BLaER1 treated with 17β-estradiol and CSF1 and Interleukin-3, amounts not matched to agents 10 nM and 100 nM (cell line): ENCODE measurements around the gene TRAP1.

Experiments used
- H3K27ac ChIP-seq, 11 experiments: shearing (Covaris generic); formaldehyde crosslinking; 2 replicates each; pipeline ENCODE4 v1.8.1; 2022
- H3K27me3 ChIP-seq, 11 experiments: shearing (Covaris generic); formaldehyde crosslinking; 2 replicates each; pipeline ENCODE4 v1.8.1; 2022
- H3K36me3 ChIP-seq, 11 experiments: shearing (Covaris generic); formaldehyde crosslinking; 2 replicates each; pipeline ENCODE4 v1.8.1; 2022
- H3K4me1 ChIP-seq, 10 experiments: shearing (Covaris generic); formaldehyde crosslinking; 2 replicates each; pipeline ENCODE4 v1.8.1; 2022
- H3K4me2 ChIP-seq, 11 experiments: shearing (Covaris generic); formaldehyde crosslinking; 2 replicates each; pipeline ENCODE4 v1.8.1; 2022
- H3K4me3 ChIP-seq, 10 experiments: shearing (Covaris generic); formaldehyde crosslinking; 2 replicates each; pipeline ENCODE4 v1.8.1; 2022
- H3K9ac ChIP-seq, 11 experiments: shearing (Covaris generic); formaldehyde crosslinking; 2 replicates each; pipeline ENCODE4 v1.8.1; 2022
- H3K9me3 ChIP-seq, 11 experiments: shearing (Covaris generic); formaldehyde crosslinking; replicated peaks in 1 of 11; 2 replicates each; pipeline ENCODE4 v1.8.1; 2022
- H4K20me1 ChIP-seq, 11 experiments: shearing (Covaris generic); formaldehyde crosslinking; 2 replicates each; pipeline ENCODE4 v1.8.1; 2022
- Cebpa-rat ChIP-seq, 11 experiments: shearing (Covaris generic); IDR thresholded peaks; 2 replicates each; pipeline ENCODE4 v1.8.1; 2022

The TRAP1 gene

DNA sequence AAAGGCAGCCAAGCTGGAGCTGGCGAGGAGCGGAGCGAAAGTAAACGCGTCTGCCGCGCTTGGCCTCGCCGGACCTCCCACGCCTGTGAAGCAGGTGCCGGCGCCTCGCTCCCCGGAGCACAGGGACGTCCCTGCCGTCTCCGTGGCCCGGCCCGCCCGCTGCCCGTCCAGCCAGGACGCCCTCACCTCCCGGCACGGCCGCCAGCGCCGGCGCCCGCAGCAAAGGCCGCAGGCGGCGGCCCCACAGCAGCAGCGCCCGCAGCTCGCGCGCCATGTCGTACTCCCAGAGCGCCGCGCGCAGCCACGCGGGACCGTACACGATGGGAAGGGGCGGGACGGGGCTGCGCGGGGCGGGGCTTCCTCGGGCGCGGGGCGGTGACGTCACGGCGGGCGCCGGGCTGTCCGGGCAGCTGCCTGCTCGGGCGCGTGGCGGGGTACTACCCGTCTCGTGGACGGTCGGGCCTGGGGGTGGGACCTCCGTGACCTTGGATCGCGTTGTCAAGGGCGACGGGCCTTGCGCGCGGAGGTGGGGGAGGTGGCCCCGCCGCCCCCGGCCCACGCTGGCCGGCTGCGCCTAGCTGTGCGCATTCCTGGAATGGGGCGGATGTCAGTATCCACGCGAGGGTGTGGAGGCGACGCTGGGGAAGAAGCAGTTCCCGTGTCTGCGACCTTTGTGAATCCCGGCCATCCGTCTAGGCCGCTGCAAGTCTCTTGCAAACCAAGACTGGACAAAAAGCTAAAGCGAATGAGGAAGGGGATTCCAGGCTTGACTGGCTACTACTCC, at the start of gene TRAP1:
TSS of gene TRAP1 (minus strand) at position 290 of the 784 bp plus-strand sequence. CDS start at position 274, 16 bp downstream.
- Histone ChIP-seq H3K9ac (peak within 1 kb of the TSS; percentile 87 to 98 (median 92)), H3K4me1 (peaks cover 19 to 27% (median 24%) of the 10 kb centered on the region in 10 experiments), H3K4me2 (peak within 1 kb of the TSS; percentile 81 to 97 (median 92)), H3K27me3 (no peaks in the 10 kb centered on the region), H3K9me3 (no peaks in the 10 kb centered on the region), H3K27ac (peak within 1 kb of the TSS; percentile 82 to 98 (median 95)), H3K4me3 (peak within 1 kb of the TSS; percentile 85 to 99 (median 97)), H4K20me1 (peaks cover 8 to 42% (median 26%) of the 10 kb centered on the region in 11 experiments; a peak in 18 of 22 replicates), H3K36me3 (peaks cover 17 to 30% (median 23%) of the 10 kb centered on the region in 11 experiments; a peak in 21 of 22 replicates)
- no peak for TF ChIP-seq Cebpa-rat (IDR thresholded peaks at IDR 0.05)

DNA sequence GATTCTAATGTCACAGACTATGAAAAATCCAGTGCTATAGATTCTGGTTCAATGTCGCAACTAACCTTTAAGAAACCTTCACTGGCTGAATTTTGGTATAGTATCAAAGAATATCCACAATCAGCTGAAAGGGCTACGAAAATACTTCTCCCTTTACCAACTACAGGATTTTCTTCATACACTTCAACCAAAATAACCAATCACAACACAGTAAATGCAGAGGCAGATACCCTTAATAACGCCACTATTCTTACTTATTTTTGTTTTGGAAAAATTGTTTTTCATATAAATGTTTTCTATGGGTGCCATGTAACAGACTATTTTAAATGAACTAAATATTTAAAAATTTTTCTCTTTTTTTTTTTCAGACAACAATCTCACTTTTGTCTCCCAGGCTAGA, 48.9 kb upstream of the TRAP1 start:
- peaks cover 100% of the 10 kb centered on the region in 11 experiments for H3K36me3 ChIP-seq
- no peak for TF ChIP-seq Cebpa-rat (IDR thresholded peaks at IDR 0.05)
- H3K27ac ChIP-seq: no peak overlapping the region

DNA sequence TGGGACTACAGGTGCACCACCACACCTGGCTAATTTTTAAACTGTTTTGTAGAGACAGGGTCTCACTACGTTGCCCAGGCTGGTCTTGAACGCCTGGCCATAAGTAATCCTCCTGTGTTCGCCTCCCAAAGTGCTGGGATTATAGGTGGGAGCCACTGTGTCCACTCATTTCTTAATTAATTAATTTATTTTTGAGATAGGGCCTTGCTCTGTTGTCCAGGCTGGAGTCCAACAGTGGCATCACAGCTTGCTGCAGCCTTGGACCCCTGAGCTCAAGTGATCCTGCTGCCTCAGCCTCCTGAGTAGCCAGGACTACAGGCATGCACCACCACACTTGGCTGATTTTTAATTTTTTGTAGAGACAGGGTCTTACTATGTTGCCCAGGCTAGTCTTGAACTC, 47.1 kb upstream of the TRAP1 start:
- no peaks in the 10 kb centered on the region for H3K9me3 ChIP-seq
- H3K36me3 ChIP-seq: peaks cover 98 to 100% (median 100%) of the 10 kb centered on the region in 11 experiments
- no peak overlapping the region for H3K27ac ChIP-seq
- no peak overlapping the region for H3K9ac ChIP-seq
- TF ChIP-seq Cebpa-rat (IDR thresholded peaks at IDR 0.05): no peak
- H3K4me2 ChIP-seq: no peak overlapping the region
- no peak overlapping the region for H3K4me3 ChIP-seq
- peaks cover 39 to 100% (median 96%) of the 10 kb centered on the region in 11 experiments for H4K20me1 ChIP-seq
- no peaks in the 10 kb centered on the region for H3K27me3 ChIP-seq
- peaks cover 0 to 18% (median 5%) of the 10 kb centered on the region in 10 experiments; a peak in 7 of 20 replicates for H3K4me1 ChIP-seq

More for the DNA sequence above, 48.9 kb upstream of the TRAP1 start:
- no peak overlapping the region for H3K4me3 ChIP-seq
- peaks cover 39 to 100% (median 89%) of the 10 kb centered on the region in 11 experiments for H4K20me1 ChIP-seq
- no peaks in the 10 kb centered on the region for H3K27me3 ChIP-seq
- no peak overlapping the region for H3K9ac ChIP-seq
- H3K9me3 ChIP-seq: no peaks in the 10 kb centered on the region
- peaks cover 0 to 18% (median 5%) of the 10 kb centered on the region in 10 experiments; a peak in 7 of 20 replicates for H3K4me1 ChIP-seq
- no peak overlapping the region for H3K4me2 ChIP-seq

DNA sequence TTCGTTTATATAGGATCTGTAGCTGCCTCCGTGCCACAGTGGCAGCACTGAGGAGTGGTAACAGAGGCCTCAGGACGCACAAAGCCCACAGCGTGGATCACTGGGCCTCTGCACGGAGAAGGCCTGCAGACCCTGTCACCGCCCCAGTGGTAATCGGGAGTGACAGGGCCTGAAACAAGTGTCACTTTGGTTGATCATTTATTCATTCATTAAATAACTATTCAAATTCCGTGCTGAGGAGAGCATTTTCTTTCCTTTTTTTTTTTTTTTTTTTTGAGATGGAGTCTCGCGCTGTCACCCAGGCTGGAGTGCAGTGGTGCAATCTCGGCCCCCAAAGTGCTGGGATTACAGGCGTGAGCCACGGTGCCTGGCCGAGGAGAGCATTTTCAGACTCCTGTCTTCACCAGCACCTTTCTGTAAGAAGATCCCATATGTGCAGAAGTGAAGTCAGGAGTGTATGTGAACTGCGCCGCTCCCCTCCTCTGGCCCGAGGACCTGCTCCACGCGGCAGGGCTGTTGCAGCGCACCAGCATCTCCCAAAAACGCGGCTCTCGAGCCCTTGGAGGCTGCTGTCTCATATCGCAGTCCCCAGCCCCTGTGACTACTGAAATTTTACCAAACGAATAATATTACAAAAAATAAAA, 44.9 kb upstream of the TRAP1 start:
- no peaks in the 10 kb centered on the region for H3K27me3 ChIP-seq
- peaks cover 98 to 100% (median 100%) of the 10 kb centered on the region in 11 experiments for H3K36me3 ChIP-seq
- no peak overlapping the region for H3K4me3 ChIP-seq
- H3K9me3 ChIP-seq: no peaks in the 10 kb centered on the region
- H3K4me2 ChIP-seq: no peak overlapping the region
- H4K20me1 ChIP-seq: peaks cover 41 to 100% (median 97%) of the 10 kb centered on the region in 11 experiments
- no peak overlapping the region for H3K27ac ChIP-seq
- peaks cover 0 to under 1% (median 0%) of the 10 kb centered on the region in 10 experiments; a peak in 2 of 20 replicates for H3K4me1 ChIP-seq
- no peak for TF ChIP-seq Cebpa-rat (IDR thresholded peaks at IDR 0.05)
- H3K9ac ChIP-seq: no peak overlapping the region

DNA sequence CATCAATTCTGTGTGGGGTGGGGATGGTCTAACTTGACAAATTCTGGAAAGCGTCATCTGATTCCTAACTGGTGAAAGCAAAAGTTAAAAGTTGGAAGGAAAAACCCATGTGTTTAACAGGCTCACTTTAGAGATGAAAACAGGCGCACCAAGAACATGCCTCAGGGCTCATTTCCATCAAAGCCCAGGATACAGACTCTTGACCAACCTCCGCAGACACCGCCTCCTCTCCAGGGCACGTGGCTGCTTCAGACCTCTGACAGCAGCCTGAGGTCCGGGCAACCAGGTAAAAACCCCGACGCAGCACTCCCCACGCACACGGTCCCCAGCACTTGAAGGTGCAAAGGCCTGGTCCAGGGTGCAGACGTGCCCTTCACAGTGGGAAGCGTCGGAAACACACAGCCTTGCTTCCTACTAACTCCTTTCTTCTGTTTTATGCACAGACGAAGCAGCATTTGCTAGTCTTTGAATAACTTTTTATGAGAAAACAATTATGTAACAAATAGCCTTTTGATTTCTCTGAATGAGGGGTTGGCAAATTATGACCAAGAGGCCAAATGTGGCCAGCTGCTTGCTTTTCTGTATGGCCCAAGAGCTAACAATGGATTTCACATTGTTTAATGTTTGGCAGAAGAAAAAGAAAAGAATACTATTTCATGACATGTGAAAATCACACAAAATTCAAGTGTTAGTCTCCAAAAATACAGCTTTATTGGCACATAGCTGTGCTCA, 44.2 kb upstream of the TRAP1 start:
- Histone ChIP-seq H3K36me3 (peaks cover 98 to 100% (median 100%) of the 10 kb centered on the region in 11 experiments), H3K9ac (no peak overlapping the region), H4K20me1 (peaks cover 35 to 99% (median 91%) of the 10 kb centered on the region in 11 experiments), H3K4me2 (no peak overlapping the region), H3K4me1 (no peaks in the 10 kb centered on the region), H3K27ac (no peak overlapping the region), H3K4me3 (no peak overlapping the region), H3K9me3 (no peaks in the 10 kb centered on the region), H3K27me3 (no peaks in the 10 kb centered on the region)
- no peak for TF ChIP-seq Cebpa-rat (IDR thresholded peaks at IDR 0.05)

DNA sequence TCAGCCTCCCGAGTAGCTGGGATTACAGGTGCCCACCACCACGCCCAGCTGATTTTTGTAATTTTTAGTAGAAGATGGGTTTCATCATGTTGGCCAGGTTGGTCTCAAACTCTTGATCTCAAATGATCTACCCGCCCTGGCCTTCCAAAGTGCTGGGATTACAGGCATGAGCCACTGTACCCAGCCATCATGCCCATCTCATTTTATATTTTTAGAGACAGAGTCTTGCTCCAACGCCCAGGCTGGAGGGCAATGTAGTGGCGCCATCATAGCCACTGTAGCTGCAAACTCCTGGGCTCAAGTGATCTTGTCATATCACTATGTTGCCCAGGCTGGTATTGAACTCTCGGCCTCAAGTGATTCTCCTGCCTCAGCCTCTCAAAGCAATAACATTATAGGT, 43.2 kb upstream of the TRAP1 start:
- Histone ChIP-seq H3K36me3 (peaks cover 98 to 100% (median 100%) of the 10 kb centered on the region in 11 experiments), H3K27me3 (no peaks in the 10 kb centered on the region), H3K4me3 (no peak overlapping the region), H3K9ac (no peak overlapping the region), H3K4me2 (no peak overlapping the region), H4K20me1 (peaks cover 31 to 99% (median 89%) of the 10 kb centered on the region in 11 experiments), H3K27ac (no peak overlapping the region), H3K9me3 (no peaks in the 10 kb centered on the region), H3K4me1 (no peaks in the 10 kb centered on the region)
- TF ChIP-seq Cebpa-rat (IDR thresholded peaks at IDR 0.05): no peak

DNA sequence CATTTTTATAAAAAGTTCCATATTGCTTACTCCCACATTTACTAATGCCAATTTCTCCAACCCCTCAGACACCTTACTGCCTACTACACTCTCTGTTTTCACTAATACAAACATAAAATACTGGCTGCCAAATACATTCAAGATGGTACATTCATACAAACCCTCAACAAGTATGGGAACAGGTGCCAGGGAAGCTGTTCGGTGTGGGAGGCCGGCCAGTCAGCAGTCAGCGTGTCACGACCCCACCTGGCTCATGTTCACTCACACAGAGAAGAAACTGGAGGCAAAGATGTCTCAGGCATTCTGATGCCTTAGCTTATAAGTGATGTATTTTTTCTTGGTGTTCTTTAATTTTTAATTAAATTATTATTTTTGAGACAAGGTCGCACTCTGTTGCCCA, 42.4 kb upstream of the TRAP1 start:
- Histone ChIP-seq H3K36me3 (peaks cover 98 to 100% (median 100%) of the 10 kb centered on the region in 11 experiments), H3K27ac (no peak overlapping the region), H3K4me1 (no peaks in the 10 kb centered on the region), H3K9me3 (no peaks in the 10 kb centered on the region), H3K9ac (no peak overlapping the region; a peak in 1 of 22 replicates), H3K4me3 (no peak overlapping the region), H4K20me1 (peaks cover 34 to 99% (median 89%) of the 10 kb centered on the region in 11 experiments), H3K4me2 (no peak overlapping the region), H3K27me3 (no peaks in the 10 kb centered on the region)
- no peak for TF ChIP-seq Cebpa-rat (IDR thresholded peaks at IDR 0.05)

DNA sequence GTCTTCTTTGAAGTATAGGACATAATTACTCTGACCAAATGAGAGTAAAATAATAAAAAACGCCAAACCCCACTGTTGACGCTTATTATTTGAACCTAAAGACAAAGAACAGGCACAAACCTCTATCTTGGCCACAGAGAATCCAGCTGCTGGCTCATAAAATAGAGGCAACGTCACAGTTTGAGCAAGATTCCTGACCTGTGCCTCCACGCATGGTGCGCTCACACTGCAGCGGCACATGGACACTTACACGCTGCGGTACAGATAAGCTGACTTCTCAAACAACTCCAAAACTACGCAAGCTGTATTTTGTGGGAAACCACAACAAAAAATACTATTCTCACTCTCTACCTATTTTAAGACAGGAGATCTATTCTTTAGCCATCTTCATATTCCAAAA, 38.8 kb upstream of the TRAP1 start:
- peaks cover 23 to 99% (median 87%) of the 10 kb centered on the region in 11 experiments; a peak in 21 of 22 replicates for H4K20me1 ChIP-seq
- H3K4me1 ChIP-seq: no peaks in the 10 kb centered on the region
- H3K9ac ChIP-seq: no peak overlapping the region
- no peak overlapping the region for H3K4me3 ChIP-seq
- H3K4me2 ChIP-seq: no peak overlapping the region
- H3K36me3 ChIP-seq: peaks cover 96 to 100% (median 98%) of the 10 kb centered on the region in 11 experiments
- no peak for TF ChIP-seq Cebpa-rat (IDR thresholded peaks at IDR 0.05)
- no peaks in the 10 kb centered on the region for H3K9me3 ChIP-seq
- H3K27ac ChIP-seq: no peak overlapping the region
- H3K27me3 ChIP-seq: no peaks in the 10 kb centered on the region

DNA sequence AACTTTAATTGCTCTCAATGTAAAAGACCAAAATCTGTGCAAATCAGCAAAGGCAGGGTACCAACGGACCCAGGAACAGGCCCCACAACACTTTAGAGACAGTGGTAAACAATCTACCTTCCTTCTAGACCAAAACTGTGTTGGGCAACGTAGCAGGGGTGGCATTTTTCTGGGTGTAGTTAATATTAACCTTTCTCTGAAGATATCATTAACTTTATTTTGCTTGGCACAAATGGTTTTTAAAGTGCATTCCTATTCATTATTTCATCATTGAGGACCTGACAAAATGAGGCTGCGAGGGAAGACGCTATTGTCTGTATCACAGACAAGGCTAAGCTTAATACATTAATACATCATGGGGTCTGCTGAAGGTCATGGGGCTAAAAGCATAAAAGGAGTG, 37.9 kb upstream of the TRAP1 start:
- Histone ChIP-seq H3K4me1 (no peaks in the 10 kb centered on the region), H3K9ac (no peak overlapping the region), H4K20me1 (peaks cover 23 to 99% (median 87%) of the 10 kb centered on the region in 11 experiments; a peak in 20 of 22 replicates), H3K4me3 (no peak overlapping the region), H3K27me3 (no peaks in the 10 kb centered on the region), H3K27ac (no peak overlapping the region), H3K9me3 (no peaks in the 10 kb centered on the region), H3K36me3 (peaks cover 97 to 100% (median 99%) of the 10 kb centered on the region in 11 experiments), H3K4me2 (no peak overlapping the region)
- TF ChIP-seq Cebpa-rat (IDR thresholded peaks at IDR 0.05): no peak
